Uterus (tissue), 4 donors: ENCODE results near the gene ADO. TPM values are rescaled to one million over a fixed set of nuclear protein-coding genes. Genes with fewer than 3 reads are reported as not detected.

Experiments
- DNase-seq, 2 donors: peaks; one replicate each; pipeline ENCODE4 v3.0.0-alpha.2; 2019 to 2020
- H3K27ac ChIP-seq, 2 donors: fragments of 200-600 bp; sonication (generic); 1 replicate in 1 of 2; 2 replicates in 1 of 2; pipeline ENCODE4 v1.5.1; 2016 to 2018
- H3K27me3 ChIP-seq, 2 donors: fragments of 200-600 bp; sonication (generic); one replicate each; pipeline ENCODE4 v1.5.1; 2018 to 2019; ENCODE audit warnings: control low read depth in 1 of 2
- H3K36me3 ChIP-seq, 2 donors: fragments of 200-600 bp; sonication (generic); one replicate each; pipeline ENCODE4 v1.5.1; 2019; ENCODE audit warnings: control low read depth in 1 of 2
- H3K4me1 ChIP-seq, 2 donors: fragments of 200-600 bp; sonication (generic); one replicate each; pipeline ENCODE4 v1.5.1; 2018 to 2019; ENCODE audit warnings: control low read depth in 1 of 2
- H3K4me3 ChIP-seq, 2 donors: fragments of 200-600 bp; sonication (generic); 1 replicate in 1 of 2; 2 replicates in 1 of 2; pipeline ENCODE4 v1.5.1; 2018 to 2019; ENCODE audit warnings: mild to moderate bottlenecking in 1 of 2
- H3K9me3 ChIP-seq, 2 donors: fragments of 200-600 bp; sonication (generic); one replicate each; pipeline ENCODE4 v1.5.1; 2019; ENCODE audit warnings: control low read depth in 1 of 2
- CTCF ChIP-seq, 4 experiments: fragments of 200-600 bp in 2 of 4; fragments of 450-650 bp in 2 of 4; sonication (generic) in 2 of 4; IDR thresholded peaks; one replicate each; pipeline ENCODE4 v1.5.1; 2016 to 2019; ENCODE audit warnings: antibody characterized with exemption in 4 of 4, mild to moderate bottlenecking in 2 of 4, moderate library complexity in 1 of 4
- POLR2A ChIP-seq, 2 donors: fragments of 450-650 bp; IDR thresholded peaks; one replicate each; pipeline ENCODE4 v1.6.1; 2016; ENCODE audit warnings: antibody characterized with exemption in 2 of 2, mild to moderate bottlenecking in 1 of 2, moderate library complexity in 1 of 2
- intact Hi-C: fragments of 100-400 bp; cut with DNase I; formaldehyde crosslinking; loops from one replicate; pipeline ENCODE4 v1.15.1; 2023; ENCODE audit warnings: low total_unique reads
- total RNA-seq, 4 donors: library from RNA; depleted of rRNA in 3 of 4; stranded (reverse); fragments of >200 nt in 3 of 4; gene quantifications; one replicate each; pipeline versions ENCODE4 v1.1.0 to v1.2.4, GENCODE V29; 2014 to 2023
- donor health status: DM: yes; HTN: yes; CAD: no.

Gene ADO
- total RNA-seq, 4 donors from 2014 or later = 10.8 to 27.0 (median 18.9) TPM

GRCh38 chr10:62813981-62814380, 9.5 kb downstream of the ADO start:
- H3K27ac ChIP-seq = no peak overlapping the region
- H3K4me3 ChIP-seq = no peak overlapping the region
- no peaks in the 10 kb centered on the region for H3K36me3 ChIP-seq
- intact Hi-C loops = no loop called here
- peaks cover 0 to 29% of the 10 kb centered on the region in 2 donors for H3K4me1 ChIP-seq
- H3K27me3 ChIP-seq = peaks cover 0 to 4% of the 10 kb centered on the region in 2 donors
- H3K9me3 ChIP-seq = no peaks in the 10 kb centered on the region
- no peak for TF ChIP-seq CTCF (IDR thresholded peaks at IDR 0.05)
- no peak for TF ChIP-seq POLR2A (IDR thresholded peaks at IDR 0.05)
- DNase-seq = no peak

- TF ChIP-seq POLR2A (IDR thresholded peaks at IDR 0.05) (no peak), CTCF (IDR thresholded peaks at IDR 0.05) (no peak)
- peaks cover 0 to 4% of the 10 kb centered on the region in 2 donors for H3K27me3 ChIP-seq
- H3K36me3 ChIP-seq = no peaks in the 10 kb centered on the region
- no peaks in the 10 kb centered on the region for H3K9me3 ChIP-seq
- peak overlapping the region; percentile 57 to 90 for H3K4me3 ChIP-seq
- H3K4me1 ChIP-seq = peaks cover 0 to 29% of the 10 kb centered on the region in 2 donors
- no peak for DNase-seq
- intact Hi-C loops = no loop called here
- H3K27ac ChIP-seq = no peak overlapping the region
Measured at GRCh38 chr10:62814756-62815380, 10.3 kb downstream of the ADO start.

- peaks cover 0 to 4% of the 10 kb centered on the region in 2 donors for H3K27me3 ChIP-seq
- peak overlapping the region; percentile 57 to 90 for H3K4me3 ChIP-seq
- H3K4me1 ChIP-seq = peaks cover 0 to 29% of the 10 kb centered on the region in 2 donors
- DNase-seq = no peak
- intact Hi-C loops = no loop called here
- peak overlapping the region; percentile 84 to 90 for H3K27ac ChIP-seq
- no peak for TF ChIP-seq POLR2A (IDR thresholded peaks at IDR 0.05)
- no peaks in the 10 kb centered on the region for H3K9me3 ChIP-seq
- no peaks in the 10 kb centered on the region for H3K36me3 ChIP-seq
Measured at GRCh38 chr10:62815381-62816075, 11.0 kb downstream of the ADO start.

GRCh38 chr10:62816076-62816330, 11.5 kb downstream of the ADO start:
- Histone ChIP-seq H3K9me3 (no peaks in the 10 kb centered on the region), H3K27me3 (peaks cover 0 to 4% of the 10 kb centered on the region in 2 donors), H3K36me3 (no peaks in the 10 kb centered on the region), H3K4me3 (peak overlapping the region; percentile 57 to 90), H3K4me1 (peaks cover 0 to 29% of the 10 kb centered on the region in 2 donors), H3K27ac (peak overlapping the region; percentile 84 to 90)
- no peak for TF ChIP-seq CTCF (IDR thresholded peaks at IDR 0.05)
- TF ChIP-seq POLR2A (IDR thresholded peaks at IDR 0.05) = no peak
- DNase-seq = no peak
- intact Hi-C loops = no loop called here

- DNase-seq = peak; percentile 91 to 92
- Histone ChIP-seq H3K27ac (peak within 1 kb of the TSS; percentile 84 to 90), H3K4me1 (peaks cover 0 to 29% of the 10 kb centered on the region in 2 donors), H3K4me3 (peak within 1 kb of the TSS; percentile 57 to 90), H3K9me3 (no peaks in the 10 kb centered on the region), H3K36me3 (no peaks in the 10 kb centered on the region), H3K27me3 (peaks cover 0 to 4% of the 10 kb centered on the region in 2 donors)
- intact Hi-C loops = no loop called here
- TF ChIP-seq CTCF (IDR thresholded peaks at IDR 0.05) (no peak), POLR2A (IDR thresholded peaks at IDR 0.05) (no peak)
Measured at GRCh38 chr10:62816331-62817120, 12.0 kb downstream of the ADO start, which contains the start of gene EGR2. Gene EGR2 (minus strand): TSS chr10:62816366. CDS start chr10:62816029, 337 bp downstream.
